Osteocyte (in vitro differentiated cells): ENCODE measurements around the gene CDH4. TPM values are rescaled to one million over a fixed set of nuclear protein-coding genes. Genes with fewer than 3 reads are reported as not detected.

ENCODE experiments used
- DNase-seq: peaks from one replicate; pipeline ENCODE4 v3.0.0; 2021; ENCODE audit warnings: mixed read lengths; ENCODE audit not compliant: unreplicated experiment; ENCODE audit errors: extremely low spot score
- H3K27ac Mint-ChIP-seq: one replicate; pipeline ENCODE4 v1.8.0; 2021; ENCODE audit warnings: mild to moderate bottlenecking, mixed read lengths; ENCODE audit not compliant: unreplicated experiment
- H3K27me3 Mint-ChIP-seq: one replicate; pipeline ENCODE4 v1.8.0; 2021; ENCODE audit warnings: mixed read lengths; ENCODE audit not compliant: unreplicated experiment
- H3K36me3 Mint-ChIP-seq: one replicate; pipeline ENCODE4 v1.8.0; 2021; ENCODE audit warnings: mixed read lengths; ENCODE audit not compliant: unreplicated experiment
- H3K4me1 Mint-ChIP-seq: one replicate; pipeline ENCODE4 v1.8.0; 2021; ENCODE audit warnings: mixed read lengths; ENCODE audit not compliant: unreplicated experiment
- H3K4me3 Mint-ChIP-seq: one replicate; pipeline ENCODE4 v1.8.0; 2021; ENCODE audit warnings: mild to moderate bottlenecking, moderate library complexity, mixed read lengths; ENCODE audit not compliant: unreplicated experiment
- H3K9me3 Mint-ChIP-seq: one replicate; pipeline ENCODE4 v1.8.0; 2021; ENCODE audit warnings: mixed read lengths; ENCODE audit not compliant: unreplicated experiment
- CTCF ChIP-seq: fragments of 200-600 bp; sonication (generic); IDR thresholded peaks from 2 replicates; pipeline ENCODE4 v1.5.0; 2021; ENCODE audit warnings: antibody characterized with exemption, mild to moderate bottlenecking, moderate library complexity
- total RNA-seq: library from RNA; stranded (reverse); gene quantifications from 2 replicates; pipeline ENCODE4 v1.2.1, GENCODE V29; 2021

The CDH4 gene
- total RNA-seq, 1 donor from 2014 or later: 1.3 TPM

GRCh38 chr20:61706259-61706961 is 454.3 kb downstream of the CDH4 start:
- no peak for DNase-seq
- Mint-ChIP-seq H3K4me1 (no peaks in the 10 kb centered on the region), H3K4me3 (no peak overlapping the region), H3K9me3 (no peaks in the 10 kb centered on the region), H3K36me3 (no peaks in the 10 kb centered on the region), H3K27me3 (no peaks in the 10 kb centered on the region), H3K27ac (no peak overlapping the region)
- no peak for TF ChIP-seq CTCF

GRCh38 chr20:61708891-61709290 is 456.8 kb downstream of the CDH4 start:
- no peak for TF ChIP-seq CTCF
- Mint-ChIP-seq H3K36me3 (no peaks in the 10 kb centered on the region), H3K27ac (no peak overlapping the region), H3K27me3 (no peaks in the 10 kb centered on the region), H3K9me3 (no peaks in the 10 kb centered on the region), H3K4me1 (no peaks in the 10 kb centered on the region), H3K4me3 (no peak overlapping the region)
- no peak for DNase-seq

- H3K4me3 Mint-ChIP-seq: no peak overlapping the region
- TF ChIP-seq CTCF: no peak
- no peaks in the 10 kb centered on the region for H3K36me3 Mint-ChIP-seq
- H3K4me1 Mint-ChIP-seq: no peaks in the 10 kb centered on the region
- H3K9me3 Mint-ChIP-seq: no peaks in the 10 kb centered on the region
- H3K27me3 Mint-ChIP-seq: no peaks in the 10 kb centered on the region
- H3K27ac Mint-ChIP-seq: no peak overlapping the region
- no peak for DNase-seq
Measured at GRCh38 chr20:61710108-61710507, 458.0 kb downstream of the CDH4 start.

- Mint-ChIP-seq H3K4me3 (no peak overlapping the region), H3K27me3 (no peaks in the 10 kb centered on the region), H3K36me3 (no peaks in the 10 kb centered on the region), H3K9me3 (no peaks in the 10 kb centered on the region), H3K27ac (no peak overlapping the region), H3K4me1 (no peaks in the 10 kb centered on the region)
- no peak for DNase-seq
- no peak for TF ChIP-seq CTCF
Measured at GRCh38 chr20:61712688-61713087, 460.6 kb downstream of the CDH4 start.

- H3K27ac Mint-ChIP-seq: no peak overlapping the region
- no peak for TF ChIP-seq CTCF
- no peaks in the 10 kb centered on the region for H3K27me3 Mint-ChIP-seq
- DNase-seq: no peak
- no peak overlapping the region for H3K4me3 Mint-ChIP-seq
- no peaks in the 10 kb centered on the region for H3K4me1 Mint-ChIP-seq
- H3K36me3 Mint-ChIP-seq: no peaks in the 10 kb centered on the region
- no peaks in the 10 kb centered on the region for H3K9me3 Mint-ChIP-seq
Measured at GRCh38 chr20:61718361-61719005, 466.4 kb downstream of the CDH4 start.
